CD4-positive, alpha-beta T cell treated with Interleukin-10 for 1 hour (primary cell): ENCODE results near the gene ATP6V1A.

Source experiments
- DNase-seq: peaks from one replicate; pipeline ENCODE4 v3.0.0-alpha.2; 2020

The ATP6V1A gene

GRCh38 chr3:113747283-113748046 lies 630 bp downstream of the ATP6V1A start:
- peak; percentile 25 for DNase-seq

GRCh38 chr3:113751141-113751540 lies 4.3 kb downstream of the ATP6V1A start:
- no peak for DNase-seq

GRCh38 chr3:113753376-113753985 lies 6.6 kb downstream of the ATP6V1A start:
- DNase-seq, result no peak

- DNase-seq, result no peak
Measured at GRCh38 chr3:113754494-113755159, 7.8 kb downstream of the ATP6V1A start.

- no peak for DNase-seq
Measured at GRCh38 chr3:113758389-113759024, 11.7 kb downstream of the ATP6V1A start.

GRCh38 chr3:113764698-113765097 lies 17.9 kb downstream of the ATP6V1A start:
- no peak for DNase-seq

GRCh38 chr3:113769551-113769950 lies 22.7 kb downstream of the ATP6V1A start:
- no peak for DNase-seq

GRCh38 chr3:113771993-113772392 lies 25.2 kb downstream of the ATP6V1A start:
- no peak for DNase-seq

- DNase-seq, result no peak
Measured at GRCh38 chr3:113773381-113773780, 26.5 kb downstream of the ATP6V1A start.

GRCh38 chr3:113775516-113775915 lies 28.7 kb downstream of the ATP6V1A start:
- no peak for DNase-seq

GRCh38 chr3:113776564-113776963 lies 29.7 kb downstream of the ATP6V1A start:
- DNase-seq, result no peak

GRCh38 chr3:113783463-113783862 lies 36.6 kb downstream of the ATP6V1A start:
- no peak for DNase-seq

- DNase-seq, result no peak
Measured at GRCh38 chr3:113783980-113784379, 37.1 kb downstream of the ATP6V1A start.

- no peak for DNase-seq
Measured at GRCh38 chr3:113791381-113791780, 44.5 kb downstream of the ATP6V1A start.

GRCh38 chr3:113794526-113794925 lies 47.7 kb downstream of the ATP6V1A start:
- DNase-seq, result no peak

- DNase-seq, result no peak
Measured at GRCh38 chr3:113795693-113796092, 48.9 kb downstream of the ATP6V1A start.

GRCh38 chr3:113802795-113803455 lies 56.1 kb downstream of the ATP6V1A start:
- DNase-seq, result no peak

- DNase-seq, result no peak
Measured at GRCh38 chr3:113804661-113805060, 57.8 kb downstream of the ATP6V1A start.

- DNase-seq, result no peak
Measured at GRCh38 chr3:113805249-113805648, 58.4 kb downstream of the ATP6V1A start.

- DNase-seq, result no peak
Measured at GRCh38 chr3:113812854-113813253, 66.0 kb downstream of the ATP6V1A start.

- DNase-seq, result no peak
Measured at GRCh38 chr3:113819866-113820265, 73.0 kb downstream of the ATP6V1A start.

- DNase-seq, result no peak
Measured at GRCh38 chr3:113825090-113825489, 78.3 kb downstream of the ATP6V1A start.

GRCh38 chr3:113828600-113828999 lies 81.8 kb downstream of the ATP6V1A start:
- no peak for DNase-seq
